Gastroesophageal sphincter (tissue), 3 donors: ENCODE measurements around the gene RHD.
"Not testable (repeated sequence)": the region's sequence is repeated elsewhere in the genome, so short reads cannot be mapped to it uniquely, and the experiment has no call there.

ENCODE experiments used
- POLR2A ChIP-seq, 2 donors: fragments of 450-650 bp; IDR thresholded peaks; one replicate each; pipeline ENCODE4 v1.6.1; 2017; ENCODE audit warnings: antibody characterized with exemption in 2 of 2, mild to moderate bottlenecking in 2 of 2, moderate library complexity in 1 of 2
- TF ChIP-seq, protein P1 (sequence below), 4 experiments: fragments of 200-600 bp in 2 of 4; fragments of 450-650 bp in 2 of 4; sonication (generic) in 1 of 4; IDR thresholded peaks; one replicate each; pipeline ENCODE4 v1.5.1; 2017 to 2019; ENCODE audit warnings: antibody characterized with exemption in 4 of 4, mild to moderate bottlenecking in 2 of 4, moderate library complexity in 2 of 4

DNA sequence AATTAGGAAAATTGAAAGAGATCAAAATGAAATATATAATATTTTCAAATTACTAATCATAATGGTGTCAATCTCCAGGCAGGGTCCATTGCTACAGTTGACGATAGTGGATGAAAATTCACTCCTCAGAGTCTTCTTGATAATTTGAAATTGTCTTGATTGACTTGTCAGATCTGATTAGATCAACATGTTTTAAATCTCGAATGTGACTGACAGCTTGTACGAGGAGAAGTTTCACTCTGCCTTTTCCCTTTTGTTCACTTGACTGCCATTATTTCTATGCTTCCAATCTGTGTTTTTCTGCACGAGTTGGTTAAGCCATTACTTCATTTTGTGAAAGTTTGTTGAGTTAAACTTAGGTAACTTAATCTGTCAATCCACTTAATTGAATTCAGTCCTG is 3.3 kb downstream of the RHD start:
- TF ChIP-seq POLR2A (IDR thresholded peaks at IDR 0.05), result not testable (repeated sequence)
- TF ChIP-seq, protein P1, sequence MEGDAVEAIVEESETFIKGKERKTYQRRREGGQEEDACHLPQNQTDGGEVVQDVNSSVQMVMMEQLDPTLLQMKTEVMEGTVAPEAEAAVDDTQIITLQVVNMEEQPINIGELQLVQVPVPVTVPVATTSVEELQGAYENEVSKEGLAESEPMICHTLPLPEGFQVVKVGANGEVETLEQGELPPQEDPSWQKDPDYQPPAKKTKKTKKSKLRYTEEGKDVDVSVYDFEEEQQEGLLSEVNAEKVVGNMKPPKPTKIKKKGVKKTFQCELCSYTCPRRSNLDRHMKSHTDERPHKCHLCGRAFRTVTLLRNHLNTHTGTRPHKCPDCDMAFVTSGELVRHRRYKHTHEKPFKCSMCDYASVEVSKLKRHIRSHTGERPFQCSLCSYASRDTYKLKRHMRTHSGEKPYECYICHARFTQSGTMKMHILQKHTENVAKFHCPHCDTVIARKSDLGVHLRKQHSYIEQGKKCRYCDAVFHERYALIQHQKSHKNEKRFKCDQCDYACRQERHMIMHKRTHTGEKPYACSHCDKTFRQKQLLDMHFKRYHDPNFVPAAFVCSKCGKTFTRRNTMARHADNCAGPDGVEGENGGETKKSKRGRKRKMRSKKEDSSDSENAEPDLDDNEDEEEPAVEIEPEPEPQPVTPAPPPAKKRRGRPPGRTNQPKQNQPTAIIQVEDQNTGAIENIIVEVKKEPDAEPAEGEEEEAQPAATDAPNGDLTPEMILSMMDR (IDR thresholded peaks at IDR 0.05), result not testable (repeated sequence)
